ENCODE data around the gene ZNF841. TPM values are rescaled to one million over a fixed set of nuclear protein-coding genes. Genes with fewer than 3 reads are reported as not detected.

Gene ZNF841
- total RNA-seq, 5 donors from 2014 or later (not counting 1 experiment from before 2014, with no cell fraction given): 25.4 to 34.3 (median 32.2) TPM

Other genes starting within 250 kb of the ZNF841 start
- 10 to 100 TPM in 4 of 5 donors, 1 to 10 TPM in 1; 8.7 to 17.8 (median 13.7) TPM for gene ZNF577, start 207.8 kb downstream of the ZNF841 start, total RNA-seq
- 10 to 100 TPM; 12.4 to 28.2 (median 23.8) TPM for gene ZNF649, start 190.7 kb downstream of the ZNF841 start, total RNA-seq
- gene ZNF613, start 168.3 kb downstream of the ZNF841 start, total RNA-seq: 1 to 10 TPM; 1.1 to 8.8 (median 4.7) TPM
- gene ZNF350, start 108.9 kb downstream of the ZNF841 start, total RNA-seq: 10 to 100 TPM; 27.4 to 33.4 (median 29.0) TPM
- 10 to 100 TPM; 12.3 to 18.9 (median 16.9) TPM for gene ZNF615, start 87.6 kb downstream of the ZNF841 start, total RNA-seq
- 10 to 100 TPM in 1 of 5 donors, 1 to 10 TPM in 4; 7.5 to 10.1 (median 9.2) TPM for gene ZNF614, start 67.4 kb downstream of the ZNF841 start, total RNA-seq
- gene ZNF432, start 46.9 kb downstream of the ZNF841 start, total RNA-seq: 10 to 100 TPM; 12.9 to 22.1 (median 17.3) TPM
- 10 to 100 TPM in 3 of 5 donors, 1 to 10 TPM in 2; 3.6 to 18.3 (median 14.4) TPM for gene ZNF616, start 44.2 kb upstream of the ZNF841 start, total RNA-seq
- gene ZNF836, start 75.9 kb upstream of the ZNF841 start, total RNA-seq: 10 to 100 TPM; 27.6 to 43.9 (median 35.0) TPM
- 100 to 1,000 TPM; 177 to 203 (median 191) TPM for gene PPP2R1A, start 94.3 kb upstream of the ZNF841 start, total RNA-seq
- gene ZNF766, start 173.8 kb upstream of the ZNF841 start, total RNA-seq: 10 to 100 TPM; 40.3 to 46.6 (median 42.0) TPM
- gene ZNF480, start 201.4 kb upstream of the ZNF841 start, total RNA-seq: 10 to 100 TPM in 4 of 5 donors, 1 to 10 TPM in 1; 9.3 to 22.1 (median 18.9) TPM
- gene ZNF610, start 240.5 kb upstream of the ZNF841 start, total RNA-seq: 1 to 10 TPM in 3 of 5 donors, under 1 TPM in 2; 0.51 to 5.4 (median 1.3) TPM